KMS-11 (cell line): Measurements from ENCODE around the gene POLE3.
A peak's percentile ranks its signal among the peaks of the same experiment; 100 is the strongest.
"Not testable (repeated sequence)": the region's sequence is repeated elsewhere in the genome, so short reads cannot be mapped to it uniquely, and the experiment has no call there.

Experiments
- H2AFZ ChIP-seq: fragments of 200-600 bp; sonication (generic); 2 replicates; pipeline ENCODE4 v1.6.1; 2016; ENCODE audit warnings: antibody characterized with exemption, mixed run types, low read depth
- H3K27ac ChIP-seq: fragments of 200-600 bp; sonication (generic); 2 replicates; pipeline ENCODE4 v1.6.1; 2016; ENCODE audit warnings: mild to moderate bottlenecking, mixed run types
- H3K27me3 ChIP-seq: fragments of 200-600 bp; sonication (generic); 2 replicates; pipeline ENCODE4 v1.6.1; 2017; ENCODE audit warnings: mild to moderate bottlenecking, low read depth, mixed run types, moderate library complexity; ENCODE audit not compliant: insufficient read depth
- H3K36me3 ChIP-seq: fragments of 200-600 bp; sonication (generic); 2 replicates; pipeline ENCODE4 v1.6.1; 2017; ENCODE audit warnings: mild to moderate bottlenecking, mixed run types; ENCODE audit not compliant: insufficient read depth
- H3K4me1 ChIP-seq: fragments of 200-600 bp; sonication (generic); 2 replicates; pipeline ENCODE4 v1.6.1; 2016; ENCODE audit warnings: mild to moderate bottlenecking, low read depth, mixed run types; ENCODE audit not compliant: poor library complexity, severe bottlenecking
- H3K4me2 ChIP-seq: fragments of 200-600 bp; sonication (generic); 2 replicates; pipeline ENCODE4 v1.7.0; 2016; ENCODE audit warnings: mild to moderate bottlenecking, mixed run types
- H3K4me3 ChIP-seq: fragments of 200-600 bp; sonication (generic); IDR thresholded peaks from 2 replicates; pipeline ENCODE4 v1.6.1; 2017; ENCODE audit warnings: low read depth, low read length, mixed read lengths; ENCODE audit not compliant: insufficient read depth
- H3K79me2 ChIP-seq: fragments of 200-600 bp; sonication (generic); 2 replicates; pipeline ENCODE4 v1.6.1; 2016; ENCODE audit warnings: low read depth, mixed run types; ENCODE audit not compliant: insufficient read depth
- H3K9ac ChIP-seq: fragments of 200-600 bp; sonication (generic); 2 replicates; pipeline ENCODE4 v1.6.1; 2016; ENCODE audit warnings: mild to moderate bottlenecking, mixed run types
- H4K20me1 ChIP-seq: fragments of 200-600 bp; sonication (generic); 2 replicates; pipeline ENCODE4 v1.6.1; 2016; ENCODE audit warnings: mild to moderate bottlenecking, mixed run types; ENCODE audit not compliant: insufficient read depth
- TF ChIP-seq, protein P1 (sequence below): fragments of 200-600 bp; sonication (generic); conservative IDR thresholded peaks from 2 replicates; pipeline ENCODE4 v1.6.1; 2017; ENCODE audit warnings: low read depth, mild to moderate bottlenecking, antibody characterized with exemption, low read length, moderate library complexity, mixed read lengths

Gene POLE3

DNA sequence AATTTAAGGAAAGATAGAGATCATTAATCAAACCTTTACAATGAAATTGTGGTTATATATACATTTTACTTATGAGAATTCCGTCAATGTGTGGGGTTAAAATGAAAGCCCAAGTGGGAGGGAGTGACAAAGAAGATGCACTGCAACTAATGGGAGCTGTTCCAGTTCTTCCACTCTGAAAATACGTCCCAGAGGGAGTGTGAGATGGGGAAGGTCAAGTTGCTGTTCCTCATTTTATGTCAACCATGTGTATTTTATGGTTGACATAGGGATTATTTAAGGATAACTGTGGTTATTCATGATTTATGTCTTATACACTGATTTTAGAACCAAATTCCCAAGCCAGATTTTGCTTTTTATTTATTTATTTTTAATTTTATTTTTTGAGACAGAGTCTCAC, 38.9 kb upstream of the POLE3 start:
- Histone ChIP-seq H3K79me2 (no peaks in the 10 kb centered on the region), H4K20me1 (no peaks in the 10 kb centered on the region), H3K36me3 (no peaks in the 10 kb centered on the region), H3K27me3 (no peaks in the 10 kb centered on the region), H3K4me1 (peaks cover 14% of the 10 kb centered on the region), H3K4me3 (no peak overlapping the region), H2AFZ (no peak overlapping the region), H3K9ac (no peak overlapping the region), H3K27ac (no peak overlapping the region), H3K4me2 (no peak overlapping the region)
- TF ChIP-seq, protein P1, sequence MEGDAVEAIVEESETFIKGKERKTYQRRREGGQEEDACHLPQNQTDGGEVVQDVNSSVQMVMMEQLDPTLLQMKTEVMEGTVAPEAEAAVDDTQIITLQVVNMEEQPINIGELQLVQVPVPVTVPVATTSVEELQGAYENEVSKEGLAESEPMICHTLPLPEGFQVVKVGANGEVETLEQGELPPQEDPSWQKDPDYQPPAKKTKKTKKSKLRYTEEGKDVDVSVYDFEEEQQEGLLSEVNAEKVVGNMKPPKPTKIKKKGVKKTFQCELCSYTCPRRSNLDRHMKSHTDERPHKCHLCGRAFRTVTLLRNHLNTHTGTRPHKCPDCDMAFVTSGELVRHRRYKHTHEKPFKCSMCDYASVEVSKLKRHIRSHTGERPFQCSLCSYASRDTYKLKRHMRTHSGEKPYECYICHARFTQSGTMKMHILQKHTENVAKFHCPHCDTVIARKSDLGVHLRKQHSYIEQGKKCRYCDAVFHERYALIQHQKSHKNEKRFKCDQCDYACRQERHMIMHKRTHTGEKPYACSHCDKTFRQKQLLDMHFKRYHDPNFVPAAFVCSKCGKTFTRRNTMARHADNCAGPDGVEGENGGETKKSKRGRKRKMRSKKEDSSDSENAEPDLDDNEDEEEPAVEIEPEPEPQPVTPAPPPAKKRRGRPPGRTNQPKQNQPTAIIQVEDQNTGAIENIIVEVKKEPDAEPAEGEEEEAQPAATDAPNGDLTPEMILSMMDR, result no peak

DNA sequence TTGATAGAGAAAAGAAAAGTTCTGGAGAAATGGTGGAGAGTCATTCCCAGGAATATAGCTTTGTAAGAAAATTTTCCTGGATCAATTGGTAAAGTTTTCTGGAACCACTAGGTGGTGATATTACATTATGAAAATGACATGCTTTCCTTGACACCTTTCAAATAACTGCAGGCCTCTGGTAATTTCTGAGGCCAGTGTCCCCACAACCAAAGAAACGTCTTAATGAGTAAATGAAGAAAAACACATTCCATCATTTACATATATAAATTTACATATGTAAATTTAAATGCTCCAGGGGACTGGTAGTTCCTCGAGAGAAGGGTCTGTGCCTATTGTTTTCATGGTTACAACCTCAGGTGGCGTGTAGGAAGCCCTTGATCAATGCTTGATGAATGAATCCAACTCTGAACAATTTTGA, 35.9 kb upstream of the POLE3 start:
- Histone ChIP-seq H2AFZ (no peak overlapping the region), H3K4me1 (peaks cover 7% of the 10 kb centered on the region), H3K27ac (no peak overlapping the region), H3K36me3 (no peaks in the 10 kb centered on the region), H3K27me3 (no peaks in the 10 kb centered on the region), H3K9ac (no peak overlapping the region), H3K4me3 (no peak overlapping the region), H4K20me1 (no peaks in the 10 kb centered on the region), H3K4me2 (no peak overlapping the region), H3K79me2 (no peaks in the 10 kb centered on the region)
- TF ChIP-seq, protein P1, result peak; percentile 82

DNA sequence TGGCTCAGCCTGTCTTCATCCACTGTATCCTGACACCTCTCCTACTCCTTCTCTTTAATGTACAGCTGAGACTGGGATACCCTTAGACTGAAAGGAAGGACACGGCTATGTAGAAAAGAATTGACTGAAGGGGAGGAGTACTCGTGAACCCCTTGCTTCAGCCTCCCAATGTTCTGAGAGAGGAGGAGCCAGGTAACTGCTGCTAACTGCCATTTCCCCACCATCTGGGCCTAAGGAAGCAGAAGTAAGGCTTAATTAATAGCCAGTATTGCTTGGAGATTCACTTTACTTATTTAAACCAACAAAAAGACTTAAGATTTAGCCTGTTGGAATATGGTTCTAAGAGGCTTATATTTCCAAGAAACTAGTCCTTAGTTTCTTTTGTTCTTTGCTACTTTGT, 34.3 kb upstream of the POLE3 start:
- TF ChIP-seq, protein P1, result no peak
- no peaks in the 10 kb centered on the region for H3K36me3 ChIP-seq
- no peak overlapping the region for H3K27ac ChIP-seq
- no peak overlapping the region for H3K9ac ChIP-seq
- H3K79me2 ChIP-seq, result no peaks in the 10 kb centered on the region
- H2AFZ ChIP-seq, result no peak overlapping the region
- H3K4me2 ChIP-seq, result no peak overlapping the region
- no peaks in the 10 kb centered on the region for H3K27me3 ChIP-seq
- peaks cover 7% of the 10 kb centered on the region for H3K4me1 ChIP-seq
- H4K20me1 ChIP-seq, result no peaks in the 10 kb centered on the region
- H3K4me3 ChIP-seq, result no peak overlapping the region

DNA sequence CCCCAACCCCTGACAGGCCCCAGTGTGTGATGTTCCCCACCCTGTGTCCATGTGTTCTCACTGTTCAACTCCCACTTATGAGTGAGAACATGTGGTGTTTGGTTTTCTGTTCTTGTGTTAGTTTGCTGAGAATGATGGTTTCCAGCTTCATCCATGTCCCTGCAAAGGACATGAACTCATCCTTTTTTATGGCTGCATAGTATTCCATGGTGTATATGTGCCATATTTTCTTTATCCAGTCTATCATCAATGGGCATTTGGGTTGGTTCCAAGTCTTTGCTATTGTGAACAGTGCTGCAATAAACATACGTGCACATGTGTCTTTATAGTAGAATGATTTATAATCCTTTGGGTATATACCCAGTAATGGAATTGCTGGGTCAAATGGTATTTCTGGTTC, 27.2 kb upstream of the POLE3 start:
- H3K4me3 ChIP-seq, H3K27ac ChIP-seq, H3K9ac ChIP-seq, H3K4me2 ChIP-seq, H4K20me1 ChIP-seq, H3K4me1 ChIP-seq, H2AFZ ChIP-seq, H3K36me3 ChIP-seq, H3K79me2 ChIP-seq, H3K27me3 ChIP-seq: not testable (repeated sequence)

DNA sequence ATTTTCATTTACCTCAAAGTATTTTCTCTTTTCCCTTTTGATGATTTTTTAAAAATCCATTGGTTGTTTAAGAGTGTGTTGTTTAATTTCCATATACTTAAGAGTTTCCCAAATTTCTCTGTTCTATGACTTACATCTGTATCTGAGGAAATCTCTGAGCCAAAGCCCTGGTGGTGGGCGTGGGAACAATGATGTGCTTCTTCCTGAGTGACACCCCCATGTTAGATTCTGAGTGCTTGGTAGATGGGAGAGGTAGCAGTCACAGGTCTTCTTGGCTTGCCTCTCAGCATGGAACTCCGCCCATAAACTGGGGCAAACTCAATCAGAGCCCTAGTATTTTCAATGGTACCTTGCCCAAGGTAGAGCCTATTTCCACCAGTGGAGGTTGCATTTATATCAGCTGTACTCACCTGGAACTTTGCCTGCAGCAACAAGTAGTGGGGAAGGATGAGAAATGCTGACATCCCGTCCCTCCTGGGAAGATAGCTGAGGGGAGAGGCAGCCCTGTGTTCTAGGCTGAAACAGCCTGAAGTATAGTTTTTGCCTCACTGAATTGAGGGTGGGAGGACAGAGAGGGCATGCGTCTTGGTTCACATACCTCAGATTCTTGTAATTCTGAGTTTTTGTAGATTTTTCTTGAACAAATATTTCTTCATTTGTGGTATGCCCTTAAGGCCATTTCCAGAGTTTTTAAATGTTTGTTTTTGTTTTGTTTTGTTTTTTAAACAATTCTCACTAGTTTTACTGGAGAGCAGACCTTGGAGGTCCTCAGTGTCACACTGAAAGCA, 26.4 kb upstream of the POLE3 start:
- H3K9ac ChIP-seq, result no peak overlapping the region
- no peak overlapping the region for H3K4me3 ChIP-seq
- H3K36me3 ChIP-seq, result no peaks in the 10 kb centered on the region
- H2AFZ ChIP-seq, result no peak overlapping the region
- H3K27ac ChIP-seq, result no peak overlapping the region
- H3K79me2 ChIP-seq, result no peaks in the 10 kb centered on the region
- H3K27me3 ChIP-seq, result no peaks in the 10 kb centered on the region
- TF ChIP-seq, protein P1, result no peak
- no peaks in the 10 kb centered on the region for H4K20me1 ChIP-seq
- H3K4me1 ChIP-seq, result no peaks in the 10 kb centered on the region
- H3K4me2 ChIP-seq, result no peak overlapping the region
